T-helper 1 cell (primary cell): ENCODE measurements around the gene AGAP1.

Source experiments
- DNase-seq, 5 donors: peaks; one replicate each; pipeline ENCODE4 v3.0.0-alpha.2; 2012 to 2020

Gene AGAP1

GRCh38 chr2:235510318-235510717 lies 16.5 kb downstream of the AGAP1 start:
- no peak for DNase-seq

GRCh38 chr2:235511187-235511661 lies 17.4 kb downstream of the AGAP1 start:
- no peak for DNase-seq

GRCh38 chr2:235511751-235512698 lies 18.2 kb downstream of the AGAP1 start:
- DNase-seq: no peak

- no peak for DNase-seq
Observed at GRCh38 chr2:235512699-235513053, 18.8 kb downstream of the AGAP1 start.

- DNase-seq: no peak
Observed at GRCh38 chr2:235513984-235514626, 20.3 kb downstream of the AGAP1 start.

GRCh38 chr2:235514627-235515363 lies 21.0 kb downstream of the AGAP1 start:
- no peak for DNase-seq

GRCh38 chr2:235515364-235515742 lies 21.5 kb downstream of the AGAP1 start:
- no peak for DNase-seq

- no peak for DNase-seq
Observed at GRCh38 chr2:235515821-235516220, 22.0 kb downstream of the AGAP1 start.

- DNase-seq: no peak
Observed at GRCh38 chr2:235516257-235516656, 22.4 kb downstream of the AGAP1 start.

GRCh38 chr2:235518322-235519090 lies 24.7 kb downstream of the AGAP1 start:
- no peak for DNase-seq

- DNase-seq: no peak
Observed at GRCh38 chr2:235520787-235521186, 26.9 kb downstream of the AGAP1 start.

- DNase-seq: no peak
Observed at GRCh38 chr2:235521844-235522243, 28.0 kb downstream of the AGAP1 start.

- DNase-seq: no peak
Observed at GRCh38 chr2:235523021-235523420, 29.2 kb downstream of the AGAP1 start.

GRCh38 chr2:235523486-235524150 lies 29.8 kb downstream of the AGAP1 start:
- no peak for DNase-seq

- no peak for DNase-seq
Observed at GRCh38 chr2:235526166-235526565, 32.3 kb downstream of the AGAP1 start.

- DNase-seq: no peak
Observed at GRCh38 chr2:235527806-235528469, 34.1 kb downstream of the AGAP1 start.

- DNase-seq: no peak
Observed at GRCh38 chr2:235529621-235530020, 35.8 kb downstream of the AGAP1 start.

GRCh38 chr2:235530735-235531134 lies 36.9 kb downstream of the AGAP1 start:
- no peak for DNase-seq

GRCh38 chr2:235532307-235532706 lies 38.5 kb downstream of the AGAP1 start:
- DNase-seq: no peak

GRCh38 chr2:235533198-235533597 lies 39.4 kb downstream of the AGAP1 start:
- DNase-seq: no peak

GRCh38 chr2:235533616-235534385 lies 40.0 kb downstream of the AGAP1 start:
- no peak for DNase-seq
